ENCODE results near the gene IL17RD.

IL17RD gene

DNA sequence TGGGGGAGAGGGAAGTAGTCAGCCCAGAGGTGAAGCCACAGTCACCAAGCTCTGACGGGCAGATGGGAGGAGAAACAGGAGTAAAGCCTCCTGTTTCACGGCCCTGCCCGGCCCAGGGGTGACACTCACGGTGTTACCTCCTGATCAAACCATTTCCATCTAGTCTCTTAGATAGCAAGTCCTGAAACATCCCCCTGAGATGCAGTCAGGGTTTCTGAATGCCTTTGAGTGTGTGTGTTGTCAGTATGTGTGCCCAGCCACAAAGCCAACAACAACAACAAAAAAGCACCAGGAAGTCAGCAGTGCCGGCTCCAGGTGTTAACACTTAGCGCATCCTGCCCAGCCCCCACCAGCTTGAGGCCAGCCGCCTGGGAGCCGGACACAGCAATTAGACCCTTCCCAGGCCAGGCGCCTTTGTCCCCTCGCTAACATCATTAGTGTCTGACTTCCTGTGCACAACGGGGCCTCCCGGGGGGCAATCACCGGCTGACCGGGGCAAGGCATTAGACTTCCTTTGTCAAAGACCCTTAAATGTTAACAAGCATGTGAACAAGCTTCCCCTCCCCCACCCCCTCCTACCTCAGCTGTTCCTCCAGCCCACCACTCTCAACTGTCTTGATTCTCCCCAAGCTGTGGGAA lies 34.5 kb downstream of the IL17RD start:
- no peak for DNase-seq

DNA sequence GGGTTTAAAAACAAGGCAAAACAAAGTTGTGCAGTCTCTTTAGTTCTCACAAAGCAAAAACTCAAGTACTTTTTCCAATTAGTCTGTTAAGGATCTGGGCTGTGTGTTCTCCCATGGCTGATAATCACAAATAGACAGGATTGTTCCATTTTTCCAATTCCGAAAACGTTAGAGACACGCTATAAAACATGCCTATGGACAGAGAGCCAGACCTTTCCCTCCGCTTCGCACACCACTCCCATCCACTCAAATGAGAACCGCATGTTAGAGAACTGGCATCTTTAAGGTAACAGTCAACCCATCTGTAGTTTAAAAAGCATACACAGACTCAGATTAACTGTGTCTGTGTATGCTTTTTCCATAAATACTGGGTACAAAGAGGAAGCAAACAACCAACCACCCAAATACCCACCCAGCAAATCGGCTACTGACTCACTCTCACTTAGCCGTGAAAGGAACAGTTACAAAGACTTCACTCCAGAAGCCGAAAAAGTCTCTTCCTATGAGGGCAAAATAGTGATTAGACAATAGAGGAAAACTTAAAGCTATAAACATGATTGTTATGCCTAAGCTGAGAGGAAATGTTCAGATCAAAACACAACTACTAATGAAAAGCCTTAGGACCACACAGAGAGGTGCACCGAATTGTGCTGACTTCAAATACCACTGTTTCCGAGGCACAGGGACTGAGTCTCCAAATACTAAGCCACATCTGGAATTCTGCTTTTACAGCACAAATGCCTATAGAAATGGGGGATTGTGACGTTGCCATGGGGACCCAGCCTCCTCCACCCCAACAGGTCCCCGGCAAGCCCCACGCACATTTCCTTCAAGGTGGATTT lies 36.1 kb downstream of the IL17RD start:
- no peak for DNase-seq

DNA sequence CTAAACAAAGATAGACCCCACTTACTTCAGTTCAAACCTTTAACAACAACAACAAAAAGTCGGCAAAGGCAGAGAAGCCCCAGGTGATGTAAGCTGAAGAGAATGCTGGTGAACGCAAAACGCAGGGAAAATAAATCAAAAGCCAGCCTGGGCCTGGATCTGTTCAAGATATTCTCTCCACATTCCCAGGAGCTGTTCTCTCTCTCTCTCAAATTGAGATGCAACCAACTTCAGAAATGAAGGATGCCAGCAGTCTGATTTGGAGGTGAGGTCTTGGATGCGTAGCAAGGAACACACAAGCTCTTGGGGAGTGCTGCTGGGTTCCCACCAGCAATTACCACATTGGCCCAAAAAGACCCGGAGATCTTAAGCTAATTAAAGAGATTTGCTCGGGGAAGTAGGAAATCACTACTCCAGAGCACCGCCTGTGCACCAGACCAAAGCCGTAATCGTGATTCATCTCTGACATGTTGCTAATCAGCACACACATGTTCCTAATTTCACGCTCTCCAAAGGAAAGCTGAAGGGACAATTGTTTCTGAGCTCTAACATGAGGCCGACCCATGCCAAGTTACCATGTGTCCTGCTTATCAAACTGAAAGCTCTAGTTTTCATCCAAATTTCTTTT lies 37.1 kb downstream of the IL17RD start:
- no peak for DNase-seq

DNA sequence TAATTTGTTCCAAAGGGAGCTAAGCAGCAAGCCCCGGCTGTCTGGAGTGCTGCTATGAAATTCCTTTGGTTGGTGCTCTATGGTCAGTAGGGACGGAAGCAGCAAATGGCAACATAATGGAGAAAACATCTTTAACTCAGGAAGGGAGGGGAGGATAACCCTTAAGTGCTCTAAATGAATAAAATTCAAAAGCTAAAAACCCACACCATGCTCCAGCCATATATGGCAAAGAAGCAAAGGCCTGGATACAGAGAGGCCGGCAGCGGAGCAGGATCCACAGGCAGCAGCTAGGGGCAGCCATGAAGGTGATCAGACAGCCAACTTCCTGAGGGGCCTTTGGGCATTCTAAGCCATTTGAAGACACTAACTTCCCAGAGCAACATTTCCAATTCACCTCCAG lies 38.9 kb downstream of the IL17RD start:
- no peak for DNase-seq

DNA sequence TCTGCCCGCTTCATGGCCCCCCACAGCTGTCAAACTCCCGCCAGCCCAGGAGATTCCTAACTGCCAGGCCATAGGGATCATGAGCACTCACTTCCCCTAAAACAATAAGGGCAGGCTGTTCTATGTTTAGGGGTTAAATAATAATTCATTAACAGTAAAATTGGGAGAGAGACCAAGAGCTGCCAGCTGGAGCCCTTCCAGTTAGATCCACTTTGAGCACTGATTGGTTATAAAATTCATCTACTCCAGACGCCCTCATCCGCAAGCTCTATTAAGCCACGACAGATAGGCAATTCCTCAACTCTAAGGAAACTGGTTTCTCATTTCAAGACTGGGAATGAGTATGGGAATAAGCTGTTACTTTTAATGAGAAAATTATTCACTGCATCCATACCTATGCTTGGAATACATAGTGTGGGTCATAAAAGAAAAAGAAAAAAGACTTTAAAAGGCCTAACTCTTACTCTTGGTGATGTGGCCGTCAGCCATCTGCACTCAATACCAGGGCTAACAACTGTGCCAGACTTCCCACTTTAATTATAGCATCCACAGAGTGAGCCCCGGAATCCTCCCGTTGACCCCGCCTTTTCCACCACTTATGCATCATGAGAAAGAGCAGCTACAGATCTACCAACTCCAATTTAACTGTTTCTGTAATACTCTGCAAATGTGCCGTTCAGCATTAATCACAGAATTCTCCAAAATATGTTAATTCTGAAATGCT lies 44.5 kb downstream of the IL17RD start:
- DNase-seq: no peak

DNA sequence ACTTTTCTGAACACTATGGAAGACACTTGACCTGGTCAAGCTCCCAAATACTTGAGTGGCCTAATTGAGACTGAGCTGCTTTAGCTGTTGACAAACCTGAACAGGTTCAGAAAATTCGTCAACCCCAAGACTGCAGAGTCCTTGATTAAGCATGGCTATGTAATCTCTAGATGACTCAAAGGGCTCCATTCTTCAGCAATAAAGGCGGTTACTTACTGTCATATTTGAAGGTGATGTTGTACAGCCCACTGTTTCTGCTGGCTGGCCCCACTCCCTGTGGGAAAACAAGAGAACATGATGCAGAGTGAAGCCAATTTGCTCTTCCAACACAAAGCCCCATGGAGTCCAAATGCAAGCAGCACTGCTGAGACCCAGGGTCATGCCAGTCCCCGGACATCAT lies 45.1 kb downstream of the IL17RD start:
- DNase-seq: no peak

DNA sequence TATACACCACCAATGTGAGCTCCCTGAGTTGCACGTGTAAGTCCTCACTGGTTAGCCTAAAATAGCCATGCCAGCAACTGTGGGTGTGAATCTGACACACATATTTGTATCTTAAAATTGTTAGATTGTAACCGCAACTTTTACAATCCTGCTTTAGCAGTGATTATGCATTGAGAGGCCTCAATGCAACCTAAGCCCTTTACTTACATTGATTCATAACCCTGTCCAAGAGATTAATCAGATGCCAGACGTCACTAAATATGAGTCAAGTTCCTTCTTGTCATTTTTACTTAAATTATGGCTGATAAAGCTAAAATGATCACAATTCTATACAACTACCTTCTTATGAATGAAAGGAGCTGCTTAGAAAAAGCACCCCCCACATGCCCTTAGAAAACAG lies 46.9 kb downstream of the IL17RD start:
- no peak for DNase-seq

DNA sequence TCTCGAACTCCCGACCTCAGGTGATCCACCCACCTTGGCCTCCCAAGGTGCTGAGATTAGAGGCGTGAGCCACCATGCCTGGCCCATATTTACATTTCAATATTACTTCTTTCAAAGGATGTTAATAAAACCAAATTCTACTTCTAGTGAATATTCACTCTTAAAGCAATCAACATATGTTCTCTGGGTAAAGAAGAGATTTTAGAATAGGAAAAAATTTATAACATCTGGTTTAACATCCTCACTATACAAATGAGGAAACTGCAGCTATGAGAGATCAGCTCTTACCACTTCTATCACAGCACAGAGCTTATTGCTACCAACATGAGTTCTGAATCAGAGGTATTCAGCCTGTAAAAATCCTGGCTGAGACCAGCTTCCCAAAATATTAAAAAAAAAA lies 48.7 kb downstream of the IL17RD start:
- no peak for DNase-seq

DNA sequence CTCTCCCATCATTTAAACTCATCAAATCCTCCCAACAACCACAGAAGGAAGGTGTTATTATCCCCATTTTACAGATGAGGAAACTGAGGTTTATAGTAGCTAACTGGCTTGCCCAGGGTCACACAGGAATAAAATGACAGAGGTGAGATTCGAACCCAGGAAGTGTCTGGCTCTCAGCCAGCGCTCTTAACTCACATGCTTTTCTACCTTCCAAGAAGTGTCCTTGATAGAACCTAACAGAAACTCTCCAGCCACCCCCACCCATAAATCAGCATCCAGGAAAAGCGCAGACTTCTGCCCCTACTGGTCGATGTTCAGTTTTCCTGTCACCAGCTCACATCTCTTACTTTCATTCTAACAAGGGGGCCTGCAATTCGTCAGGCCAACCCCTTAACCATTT lies 52.9 kb downstream of the IL17RD start:
- DNase-seq: no peak

DNA sequence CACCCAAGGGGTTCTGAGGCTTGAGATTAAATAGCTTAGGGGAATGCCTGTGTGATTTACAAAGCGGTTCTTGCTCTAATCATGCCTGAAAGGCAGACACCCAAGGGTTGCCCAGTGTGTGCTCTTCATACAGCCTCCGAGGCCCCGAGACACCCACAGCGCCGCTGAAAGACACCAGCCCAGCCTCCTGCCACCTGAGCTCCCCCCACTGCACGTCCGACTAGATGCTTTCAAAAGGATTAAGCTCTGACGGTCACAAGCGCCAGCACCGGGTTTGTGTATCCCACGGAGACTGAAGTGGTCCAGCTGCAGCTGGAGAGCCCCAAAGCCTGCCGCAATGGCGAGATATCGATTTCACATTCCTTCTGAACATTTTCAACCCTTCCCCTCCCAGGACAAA lies 54.4 kb downstream of the IL17RD start:
- DNase-seq: no peak

DNA sequence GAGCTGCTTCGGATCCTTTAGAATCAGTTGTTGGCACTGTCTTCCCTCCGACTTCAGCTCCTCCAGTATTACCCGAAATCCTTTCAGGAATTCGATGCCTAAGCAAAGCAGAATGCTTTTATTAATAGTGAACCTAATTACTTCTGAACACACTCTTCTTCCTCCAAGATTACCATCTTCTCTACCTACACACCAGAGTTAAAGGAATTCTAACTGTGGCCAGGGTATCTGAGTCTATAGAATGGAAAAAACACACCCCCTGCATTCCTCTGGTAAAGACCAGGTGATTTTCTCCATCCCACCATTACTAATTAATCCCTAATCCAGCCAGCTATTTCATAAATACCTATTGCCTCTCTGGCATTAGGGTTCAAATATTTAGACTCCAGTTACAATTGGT lies 54.9 kb downstream of the IL17RD start:
- no peak for DNase-seq

DNA sequence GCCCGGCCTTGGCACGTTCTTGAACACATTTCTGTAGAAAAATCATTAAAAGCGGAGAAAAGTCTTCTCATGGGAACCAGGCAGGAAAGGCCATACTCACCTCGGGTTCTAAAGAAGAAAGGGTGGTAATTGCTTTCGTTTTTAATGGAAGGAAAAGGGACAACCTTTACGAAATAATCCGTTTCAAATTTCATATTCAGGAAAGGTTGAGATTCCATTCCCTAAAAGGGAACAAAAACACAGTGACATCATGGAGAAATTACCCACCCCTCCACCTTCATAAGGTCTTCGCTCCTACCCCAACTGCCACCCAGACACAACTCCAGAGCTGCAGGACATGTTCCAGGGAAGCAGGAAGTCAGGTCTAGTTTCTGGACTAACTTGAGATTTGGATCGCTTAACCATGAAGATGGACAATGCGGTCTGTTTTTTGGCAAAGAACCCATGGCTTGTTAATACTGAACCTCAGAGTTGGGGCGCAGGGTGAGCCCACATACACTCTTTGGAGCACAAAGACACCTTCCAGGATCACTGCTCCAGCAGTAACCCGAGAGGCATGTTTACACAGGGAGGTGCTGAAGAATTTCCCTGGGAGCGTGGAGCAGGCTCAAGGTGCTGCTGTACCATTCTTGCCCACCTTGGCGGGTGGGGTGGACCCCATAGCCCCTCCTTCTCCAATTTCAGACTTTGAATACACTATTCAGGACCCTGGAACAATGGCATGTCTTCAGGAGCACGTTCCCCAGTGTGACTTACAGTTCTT lies 55.5 kb downstream of the IL17RD start:
- no peak for DNase-seq

DNA sequence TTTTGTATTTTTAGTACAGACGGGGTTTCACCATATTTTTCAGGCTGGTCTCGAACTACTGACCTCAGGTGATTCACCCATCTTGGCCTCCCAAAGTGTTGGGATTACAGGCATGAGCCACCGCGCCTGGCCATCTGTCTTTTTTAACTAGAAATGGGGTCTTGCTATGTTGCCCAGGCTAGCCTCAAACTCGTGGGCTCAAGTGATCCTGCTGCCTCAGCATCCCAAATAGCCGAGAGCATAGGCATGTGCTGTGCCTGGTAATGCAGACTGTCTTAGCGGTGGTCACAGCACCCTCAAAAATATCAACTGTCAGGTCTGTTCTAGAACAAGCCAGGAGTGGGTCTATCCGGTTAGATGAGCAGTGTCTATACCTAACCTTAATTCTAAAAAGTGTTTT lies 56.5 kb downstream of the IL17RD start:
- DNase-seq: no peak

DNA sequence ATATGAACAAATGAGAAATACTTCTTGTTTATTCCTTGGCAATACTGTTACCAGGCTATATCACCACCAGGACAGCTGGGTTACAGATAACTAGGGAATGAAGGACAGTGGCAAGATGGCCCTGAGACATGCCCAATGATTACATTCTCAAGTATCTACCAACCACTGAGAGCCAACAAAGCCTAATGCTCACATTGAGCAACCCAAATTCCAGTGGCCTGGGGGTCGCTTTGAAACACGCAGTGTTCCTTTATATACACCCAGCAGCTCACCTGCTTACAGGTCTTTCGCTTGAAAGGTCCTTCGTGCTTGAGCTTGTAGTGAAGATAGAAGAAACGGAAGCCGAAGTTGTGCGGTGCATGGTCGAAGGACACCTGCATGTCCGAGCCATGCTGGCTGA lies 59.6 kb downstream of the IL17RD start:
- DNase-seq: no peak

DNA sequence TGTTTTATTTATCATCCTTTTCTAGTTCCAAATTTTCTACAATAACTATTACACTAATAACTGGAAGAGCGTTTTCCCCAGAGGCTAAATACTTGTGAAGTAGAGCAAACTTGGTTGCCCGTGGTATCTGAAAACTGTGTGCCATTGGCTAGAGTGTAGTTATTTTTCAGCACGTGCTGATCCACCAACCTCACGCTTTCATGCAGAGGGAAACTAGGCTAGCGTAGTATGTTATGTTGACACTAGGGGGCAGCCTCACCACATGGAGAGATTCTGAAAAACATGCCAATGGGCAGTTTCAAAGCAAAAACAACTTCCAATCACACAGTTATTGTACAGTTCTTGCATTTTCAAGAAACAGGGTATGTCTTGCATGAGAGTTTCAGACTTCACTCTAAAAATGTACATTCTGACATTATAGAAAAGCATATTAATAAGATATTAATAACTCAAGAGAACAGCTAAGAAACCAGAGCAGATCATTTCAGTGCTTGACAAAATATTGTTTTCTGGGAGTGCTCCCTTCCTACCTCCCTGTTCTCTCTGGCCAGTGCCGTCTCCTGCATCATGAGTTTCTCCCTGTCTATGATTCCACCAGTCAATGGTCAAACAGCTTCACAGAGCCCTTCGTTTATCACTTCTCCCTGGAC lies 65.0 kb downstream of the IL17RD start:
- peak in 50 of 56 donors; percentile 4 to 90 (median 41) for DNase-seq

DNA sequence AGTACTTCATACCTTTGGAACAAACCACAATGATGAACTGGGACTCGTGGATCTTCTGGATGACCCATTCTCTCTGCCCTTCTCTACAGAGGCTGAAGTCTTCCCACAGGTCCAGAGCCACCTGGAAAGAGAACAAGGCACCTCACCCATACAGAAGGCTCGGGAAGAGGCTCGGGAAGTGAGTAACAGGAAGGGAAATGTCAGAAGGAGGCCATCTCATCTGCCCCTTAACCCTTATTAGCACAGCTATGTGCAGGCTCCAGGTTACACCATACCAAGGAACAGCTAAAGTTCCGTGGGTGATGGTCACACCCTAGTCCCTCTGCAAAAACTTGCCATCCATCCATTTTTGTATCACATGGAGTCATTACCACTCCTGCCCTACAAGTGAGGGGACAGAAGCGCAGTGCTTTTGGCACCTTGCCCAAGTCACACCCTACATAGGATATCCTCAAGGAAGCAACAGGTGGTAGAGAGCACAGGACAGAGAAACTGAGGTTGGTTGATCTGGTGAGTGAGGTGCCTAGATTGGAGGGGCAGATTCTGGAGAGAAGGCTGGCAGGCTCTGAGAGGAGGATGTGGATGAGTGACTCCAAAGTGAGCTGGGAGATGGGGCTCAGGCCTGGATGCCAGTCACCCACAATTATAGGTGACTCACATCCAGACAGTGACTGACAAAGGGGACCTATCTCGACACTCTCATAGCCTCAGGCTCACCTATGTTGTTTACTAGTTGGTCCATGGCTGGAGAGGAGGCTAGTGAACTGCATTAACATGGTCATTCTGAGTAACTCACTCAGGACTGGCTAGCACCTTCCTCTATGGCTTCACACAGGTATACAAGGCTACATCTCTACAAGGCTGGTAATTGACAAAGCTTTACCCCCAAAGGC lies 66.5 kb downstream of the IL17RD start:
- DNase-seq: no peak

DNA sequence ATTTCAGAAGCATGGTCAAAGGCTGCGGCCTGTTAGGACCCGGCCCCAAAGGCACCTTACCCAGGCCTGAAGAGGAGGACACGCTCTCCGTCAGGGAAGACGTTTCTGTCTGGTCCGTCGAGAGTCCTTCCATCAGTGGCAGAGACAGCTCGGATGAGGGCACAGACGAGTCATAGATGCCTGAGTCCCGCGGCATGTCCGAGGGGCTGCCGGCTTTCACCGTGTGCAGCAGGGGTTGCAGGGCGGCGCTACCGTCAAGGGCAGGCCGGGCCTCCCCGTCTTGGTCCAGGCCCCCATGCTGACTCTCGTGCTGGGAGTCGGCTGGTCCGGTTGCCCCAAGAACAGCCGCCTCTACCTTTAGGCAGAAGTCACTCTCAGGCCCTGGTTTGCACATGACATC lies 67.6 kb downstream of the IL17RD start:
- DNase-seq: no peak

DNA sequence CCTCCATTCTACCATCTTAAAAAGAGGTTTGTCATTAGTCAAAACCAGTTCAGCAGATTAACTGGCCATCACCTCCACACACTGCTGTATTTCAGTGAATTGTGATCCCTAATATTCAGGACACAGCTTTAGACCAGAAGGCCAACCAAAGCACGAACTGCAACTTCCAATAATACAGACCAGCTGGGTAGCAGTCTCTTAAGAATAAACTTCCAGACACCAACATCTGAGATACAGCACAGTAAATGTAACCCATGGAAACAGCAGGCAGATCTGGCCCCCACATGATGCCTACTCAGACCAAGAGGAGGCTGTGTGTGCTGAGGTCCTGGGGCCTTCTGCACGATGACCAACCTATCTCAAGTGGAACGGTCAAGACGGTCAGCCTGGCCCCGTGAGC lies 69.8 kb downstream of the IL17RD start:
- no peak for DNase-seq

DNA sequence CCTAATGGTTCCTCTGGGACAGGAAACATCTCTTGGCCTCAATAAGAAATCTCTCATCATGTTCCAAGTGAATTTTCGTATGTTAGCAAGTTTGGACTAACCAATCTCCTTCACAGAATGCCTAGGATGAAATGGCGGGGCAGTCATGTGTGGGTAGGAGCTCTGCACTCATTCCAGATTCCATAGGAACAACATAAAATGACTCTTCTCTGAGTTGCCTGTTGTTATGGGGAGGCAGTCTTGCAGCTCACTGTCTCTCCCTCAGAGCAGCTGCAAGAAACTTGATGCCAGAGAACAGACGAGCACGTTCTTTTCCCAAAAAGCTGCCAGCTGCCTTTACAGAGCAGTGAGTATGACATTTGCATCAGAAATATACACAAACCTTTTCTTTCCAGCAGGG lies 70.6 kb downstream of the IL17RD start:
- no peak for DNase-seq
